CD8-positive, alpha-beta memory T cell (primary cell): ENCODE measurements around the gene A4GALT. TPM values are rescaled to one million over a fixed set of nuclear protein-coding genes. Genes with fewer than 3 reads are reported as not detected.

Source experiments
- CTCF ChIA-PET: fragments of 350-600 bp; sonication (Branson Sonifier 250); formaldehyde crosslinking; loops from one replicate; lab custom pipeline; 2021; ENCODE audit warnings: antibody characterized with exemption; lab: Charles Lee
- POLR2A ChIA-PET: fragments of 350-600 bp; sonication (Branson Sonifier 250); formaldehyde crosslinking; loops from one replicate; lab custom pipeline; 2021; ENCODE audit warnings: antibody characterized with exemption; lab: Charles Lee
- DNase-seq, 5 donors: peaks; one replicate each; pipeline versions ENCODE4 v3.0.0 to v3.0.0-alpha.2; 2020 to 2022; ENCODE audit warnings: mixed read lengths in 1 of 5
- H3K27ac ChIP-seq: one replicate; pipeline ENCODE4 v1.7.0; 2013; ENCODE audit warnings: low read depth, mild to moderate bottlenecking, low read length, moderate library complexity
- H3K27me3 ChIP-seq: 2 replicates; pipeline ENCODE4 v1.7.0; 2013; ENCODE audit warnings: low read length, mild to moderate bottlenecking; ENCODE audit not compliant: insufficient read depth, poor library complexity, severe bottlenecking
- H3K36me3 ChIP-seq: 2 replicates; pipeline ENCODE4 v1.7.0; 2013; ENCODE audit warnings: mild to moderate bottlenecking, low read length, moderate library complexity; ENCODE audit not compliant: insufficient read depth
- H3K4me1 ChIP-seq: 2 replicates; pipeline ENCODE4 v1.7.0; 2013; ENCODE audit warnings: mild to moderate bottlenecking, low read length, moderate library complexity; ENCODE audit not compliant: insufficient read depth
- H3K4me3 ChIP-seq: 2 replicates; pipeline ENCODE4 v1.7.0; 2013; ENCODE audit warnings: mild to moderate bottlenecking, low read length
- H3K9me3 ChIP-seq: 2 replicates; pipeline ENCODE4 v1.7.0; 2013; ENCODE audit warnings: mild to moderate bottlenecking, low read length
- H3K27ac Mint-ChIP-seq, 8 donors: one replicate each; pipeline ENCODE4 v1.8.0; 2020 to 2021; ENCODE audit warnings: mixed read lengths in 8 of 8, mild to moderate bottlenecking in 6 of 8, inconsistent platforms in 3 of 8, moderate library complexity in 3 of 8
- H3K27me3 Mint-ChIP-seq, 2 donors: one replicate each; pipeline ENCODE4 v1.8.0; 2020 to 2021; ENCODE audit warnings: mixed read lengths in 2 of 2, mild to moderate bottlenecking in 1 of 2, moderate library complexity in 1 of 2
- H3K36me3 Mint-ChIP-seq, 3 donors: one replicate each; pipeline ENCODE4 v1.8.0; 2020 to 2021; ENCODE audit warnings: mixed read lengths in 3 of 3, inconsistent platforms in 1 of 3, mild to moderate bottlenecking in 1 of 3
- H3K4me1 Mint-ChIP-seq, 3 donors: one replicate each; pipeline ENCODE4 v1.8.0; 2020 to 2021; ENCODE audit warnings: mixed read lengths in 3 of 3, inconsistent platforms in 1 of 3, mild to moderate bottlenecking in 1 of 3
- H3K4me3 Mint-ChIP-seq, 7 donors: one replicate each; pipeline ENCODE4 v1.8.0; 2020 to 2021; ENCODE audit warnings: mixed read lengths in 7 of 7, mild to moderate bottlenecking in 6 of 7, moderate library complexity in 4 of 7, inconsistent platforms in 2 of 7
- H3K9me3 Mint-ChIP-seq, 5 donors: one replicate each; pipeline ENCODE4 v1.8.0; 2020 to 2022; ENCODE audit warnings: mixed read lengths in 5 of 5, mild to moderate bottlenecking in 3 of 5, moderate library complexity in 2 of 5, inconsistent platforms in 1 of 5
- polyA plus RNA-seq: library from polyadenylated mRNA; unstranded; fragments of 300-500 nt; fragmentation: Illumina TruSeq; gene quantifications from one replicate; pipeline ENCODE4 v1.2.3, GENCODE V29; 2021
- total RNA-seq, 2 experiments: library from RNA; stranded (reverse); gene quantifications; one replicate each; pipeline ENCODE4 v1.2.3, GENCODE V29; 2021

The A4GALT gene
- total and polyA plus RNA-seq, 3 experiments from 2014 or later: not detected

DNA sequence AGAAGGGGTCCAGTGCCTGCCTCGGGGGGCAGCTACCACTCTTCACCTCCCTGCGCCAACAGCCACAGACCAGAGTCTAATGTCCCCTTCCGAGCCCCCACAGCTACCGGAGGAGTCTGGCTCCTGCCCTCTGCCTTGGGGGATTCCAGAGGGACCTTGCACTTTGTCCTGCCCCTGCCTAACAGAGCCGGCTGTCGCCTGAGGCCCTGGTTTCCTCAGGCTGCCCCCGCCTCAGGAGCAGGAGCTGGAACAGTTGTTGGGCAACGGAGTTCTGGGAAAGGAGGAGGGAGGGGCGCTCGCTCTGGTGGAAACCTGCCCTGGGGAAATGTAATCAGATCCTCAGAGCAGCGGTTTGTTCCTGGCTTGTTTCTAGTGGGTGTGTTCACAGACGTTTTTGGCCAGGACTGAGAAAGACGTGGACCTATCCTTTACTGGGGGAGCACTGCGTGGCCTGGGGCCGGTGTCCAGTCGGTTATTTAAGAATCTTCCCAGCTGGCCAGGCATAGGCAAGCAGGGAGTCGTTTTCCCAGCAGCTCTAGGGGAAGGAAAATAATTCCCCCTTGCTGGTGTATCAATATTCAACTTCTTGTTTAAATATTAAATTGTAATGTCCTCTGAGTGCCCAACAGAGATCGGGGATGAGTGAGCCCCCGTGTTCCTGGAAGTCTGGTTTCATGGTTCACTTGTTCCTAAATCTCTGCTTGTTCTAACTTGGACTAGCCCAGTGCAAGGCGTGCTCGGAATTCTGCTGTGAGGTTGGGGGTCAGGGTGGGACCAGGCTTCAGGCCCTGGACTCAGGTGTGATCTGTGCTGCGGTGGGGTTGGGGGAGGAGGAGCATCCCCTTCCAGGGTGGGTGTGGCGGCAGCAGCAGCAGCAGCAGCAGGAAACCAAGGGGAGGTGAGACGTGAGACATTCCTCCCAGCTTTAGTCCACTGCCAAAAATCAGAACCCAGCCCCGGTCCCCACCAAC, 32.1 kb downstream of the A4GALT start:
- H3K27ac Mint-ChIP-seq: no peak overlapping the region

DNA sequence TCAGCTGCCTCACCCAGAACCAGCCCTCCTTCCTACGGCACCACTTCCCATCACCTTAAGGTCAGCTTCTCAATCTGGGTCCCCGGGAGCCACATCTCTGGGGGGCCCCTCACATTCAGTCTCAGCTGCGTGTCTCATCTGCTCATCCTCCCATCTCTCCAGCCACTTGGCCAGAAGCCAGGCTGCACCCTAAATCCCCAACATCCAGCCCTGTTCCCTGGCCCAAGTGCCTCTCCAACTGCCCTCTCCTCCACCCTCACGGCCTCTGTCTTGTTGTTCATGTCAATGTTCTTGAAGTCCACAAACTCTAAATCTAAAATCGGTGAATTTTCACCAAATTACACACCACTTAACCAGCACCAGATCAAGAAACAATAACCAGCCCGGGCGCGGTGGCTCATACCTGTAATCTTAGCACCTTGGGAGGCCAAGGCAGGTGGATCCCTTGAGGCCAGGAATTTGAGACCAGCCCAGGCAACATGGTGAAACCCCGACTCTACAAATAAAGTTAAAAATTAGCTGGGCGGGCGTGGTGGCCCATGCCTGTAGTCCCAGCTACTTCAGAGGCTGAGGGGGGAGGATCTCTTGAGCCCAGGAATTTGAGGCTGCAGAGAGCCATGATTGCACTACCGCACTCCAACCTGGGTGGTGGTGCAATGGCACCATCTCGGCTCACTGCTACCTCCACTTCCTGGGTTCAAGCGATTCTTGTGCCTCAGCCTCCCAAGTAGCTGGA, 33.7 kb downstream of the A4GALT start:
- POLR2A ChIA-PET: no interaction called here

More for the DNA sequence above, 32.1 kb downstream of the A4GALT start:
- no peaks in the 10 kb centered on the region for H3K36me3 ChIP-seq
- H3K27me3 Mint-ChIP-seq: peaks cover 4 to 6% of the 10 kb centered on the region in 2 donors
- no peaks in the 10 kb centered on the region for H3K4me1 ChIP-seq
- H3K4me3 Mint-ChIP-seq: no peak overlapping the region
- POLR2A ChIA-PET: no interaction called here
- no peaks in the 10 kb centered on the region for H3K36me3 Mint-ChIP-seq
- H3K4me3 ChIP-seq: no peak overlapping the region
- H3K4me1 Mint-ChIP-seq: no peaks in the 10 kb centered on the region
- CTCF ChIA-PET: no interaction called here
- H3K27me3 ChIP-seq: no peaks in the 10 kb centered on the region
- no peak for DNase-seq
- no peaks in the 10 kb centered on the region for H3K9me3 Mint-ChIP-seq
- H3K27ac ChIP-seq: peak overlapping the region; percentile 16
- H3K9me3 ChIP-seq: no peaks in the 10 kb centered on the region

DNA sequence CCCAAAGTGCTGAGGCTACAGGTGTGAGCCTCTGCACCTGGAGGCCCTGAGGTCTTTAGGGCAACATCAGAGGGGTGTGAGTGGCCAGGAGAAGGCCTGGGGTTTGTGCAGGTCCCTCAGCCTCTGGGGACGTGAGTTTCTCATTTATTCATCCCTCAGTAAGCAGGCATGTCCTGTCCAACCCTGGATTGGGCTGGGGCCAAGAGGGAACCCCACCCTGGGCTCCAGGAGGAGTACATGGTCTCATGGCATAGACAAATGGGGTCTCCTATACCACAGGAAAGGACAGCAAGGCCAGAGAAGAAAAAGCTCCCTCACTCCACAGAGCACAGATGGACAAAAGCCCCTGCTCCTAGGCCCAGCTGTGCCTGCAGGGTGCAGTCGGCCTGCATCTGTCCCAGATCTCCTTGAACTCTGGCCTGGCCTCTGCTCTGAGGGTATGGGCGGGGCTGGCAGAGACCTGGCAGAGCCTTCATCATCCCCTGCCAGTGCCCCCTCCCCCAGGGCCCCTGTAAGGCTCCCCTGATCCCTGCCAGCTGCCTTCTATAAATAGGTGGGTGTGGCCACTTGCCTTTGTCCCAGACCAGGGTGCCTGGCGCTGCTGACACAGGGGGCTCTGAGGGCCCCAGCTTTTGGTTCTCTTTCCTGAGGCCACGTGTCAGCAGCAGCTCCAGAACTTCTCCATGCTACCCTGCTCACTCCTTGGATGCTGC, 34.6 kb downstream of the A4GALT start:
- Mint-ChIP-seq H3K27me3 (peaks cover 7 to 10% of the 10 kb centered on the region in 2 donors), H3K27ac (no peak overlapping the region), H3K9me3 (no peaks in the 10 kb centered on the region), H3K4me3 (no peak overlapping the region), H3K4me1 (no peaks in the 10 kb centered on the region), H3K36me3 (no peaks in the 10 kb centered on the region)
- POLR2A ChIA-PET: no interaction called here
- Histone ChIP-seq H3K27ac (no peak overlapping the region), H3K27me3 (no peaks in the 10 kb centered on the region), H3K4me1 (no peaks in the 10 kb centered on the region), H3K9me3 (no peaks in the 10 kb centered on the region), H3K4me3 (no peak overlapping the region), H3K36me3 (no peaks in the 10 kb centered on the region)
- CTCF ChIA-PET: no interaction called here
- DNase-seq: no peak

More for the DNA sequence above, 33.7 kb downstream of the A4GALT start:
- no peak for DNase-seq
- no peaks in the 10 kb centered on the region for H3K36me3 ChIP-seq
- no peaks in the 10 kb centered on the region for H3K9me3 ChIP-seq
- Mint-ChIP-seq H3K4me1 (no peaks in the 10 kb centered on the region), H3K27ac (peak overlapping the region in 1 of 8 donors; percentile 21), H3K9me3 (no peaks in the 10 kb centered on the region), H3K36me3 (no peaks in the 10 kb centered on the region), H3K4me3 (no peak overlapping the region), H3K27me3 (peaks cover 7 to 10% of the 10 kb centered on the region in 2 donors)
- H3K27ac ChIP-seq: no peak overlapping the region
- no peaks in the 10 kb centered on the region for H3K4me1 ChIP-seq
- H3K4me3 ChIP-seq: no peak overlapping the region
- H3K27me3 ChIP-seq: no peaks in the 10 kb centered on the region
- CTCF ChIA-PET: interaction anchor here (0.6 kb wide), 1 partner anchor 20 kb away, joined by 3 read pairs; no protein-coding TSS in a partner anchor

DNA sequence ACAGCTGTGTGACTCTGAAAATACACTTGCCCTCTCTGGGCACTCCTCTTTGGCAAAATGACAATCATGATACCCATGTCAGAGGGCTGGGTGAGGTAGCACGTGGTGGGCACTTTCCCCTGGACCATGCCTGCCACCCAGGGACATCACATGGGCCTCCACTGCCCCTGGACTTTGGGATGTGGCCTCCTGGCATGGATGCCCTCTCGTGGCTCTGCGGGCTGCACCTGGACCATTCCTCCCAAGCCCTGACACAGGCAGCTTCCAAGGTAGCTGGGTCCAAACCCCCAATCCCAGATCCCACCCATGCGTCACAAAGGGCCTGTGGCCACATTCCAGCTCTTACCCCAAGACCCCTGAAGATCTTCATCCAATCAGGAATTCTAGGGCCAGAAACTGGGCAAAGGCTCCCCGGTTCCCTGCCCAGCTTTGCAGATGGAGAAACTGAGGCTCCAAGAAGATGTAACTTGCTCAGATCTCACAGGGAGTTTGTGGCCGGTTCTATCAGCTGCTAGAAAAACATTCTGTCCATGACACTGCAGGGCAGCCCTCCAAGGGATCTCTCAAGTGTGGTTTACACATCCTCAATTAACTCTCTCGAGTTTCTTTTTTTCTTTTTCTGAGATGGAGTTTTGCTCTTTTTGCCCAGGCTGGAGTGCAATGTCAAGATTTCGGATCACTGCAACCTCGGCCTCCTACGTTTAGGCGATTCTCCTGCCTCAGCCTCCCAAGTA, 36.0 kb downstream of the A4GALT start:
- CTCF ChIA-PET: no interaction called here

DNA sequence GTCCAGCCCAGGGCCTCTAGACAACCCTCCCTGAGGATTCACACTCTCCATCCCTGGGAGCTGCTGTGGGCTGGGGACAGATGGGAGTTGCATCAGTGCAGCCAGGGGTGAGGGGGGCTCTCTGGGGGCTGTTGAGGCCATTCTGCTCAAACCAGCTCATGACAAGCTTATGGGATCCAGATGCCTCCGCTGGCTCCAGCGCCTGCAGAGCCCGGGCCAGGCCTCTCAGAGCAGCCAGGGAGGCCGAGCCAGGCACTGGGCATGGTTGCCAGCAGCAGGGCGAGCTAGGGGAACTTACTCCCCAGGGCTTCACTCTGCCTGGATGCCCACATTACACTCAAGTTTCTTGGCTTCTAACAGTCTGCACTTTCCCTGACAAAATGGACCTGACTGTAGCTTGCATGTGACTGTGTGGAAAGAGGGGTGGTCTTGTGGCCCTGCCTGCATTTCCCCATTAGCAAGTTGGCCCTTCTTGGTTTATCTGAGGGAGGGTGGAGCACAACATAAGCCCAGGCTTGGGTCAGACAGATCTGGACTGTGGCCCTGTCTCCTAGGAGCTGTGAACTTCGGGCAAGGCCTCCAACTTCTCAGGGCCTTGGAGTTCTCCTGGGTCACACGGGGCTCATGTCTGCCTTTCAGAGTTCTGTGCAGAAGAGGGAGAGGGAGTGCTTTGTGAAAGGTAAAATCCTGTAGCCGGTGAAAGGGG, 36.9 kb downstream of the A4GALT start:
- CTCF ChIA-PET: no interaction called here
- Histone ChIP-seq H3K9me3 (no peaks in the 10 kb centered on the region), H3K4me1 (no peaks in the 10 kb centered on the region), H3K27me3 (no peaks in the 10 kb centered on the region), H3K27ac (no peak overlapping the region), H3K4me3 (no peak overlapping the region), H3K36me3 (no peaks in the 10 kb centered on the region)
- POLR2A ChIA-PET: no interaction called here
- Mint-ChIP-seq H3K4me3 (no peak overlapping the region), H3K36me3 (no peaks in the 10 kb centered on the region), H3K27ac (peak overlapping the region in 1 of 8 donors; percentile 68), H3K27me3 (peaks cover 7 to 16% of the 10 kb centered on the region in 2 donors), H3K4me1 (no peaks in the 10 kb centered on the region), H3K9me3 (peaks cover 0 to 5% (median 0%) of the 10 kb centered on the region in 5 donors)
- no peak for DNase-seq

More for the DNA sequence above, 36.0 kb downstream of the A4GALT start:
- H3K9me3 ChIP-seq: no peaks in the 10 kb centered on the region
- H3K4me3 ChIP-seq: no peak overlapping the region
- Mint-ChIP-seq H3K27me3 (peaks cover 7 to 11% of the 10 kb centered on the region in 2 donors), H3K27ac (peak overlapping the region in 1 of 8 donors; percentile 68), H3K4me3 (no peak overlapping the region), H3K36me3 (no peaks in the 10 kb centered on the region), H3K4me1 (no peaks in the 10 kb centered on the region), H3K9me3 (peaks cover 0 to 2% (median 0%) of the 10 kb centered on the region in 5 donors)
- H3K36me3 ChIP-seq: no peaks in the 10 kb centered on the region
- H3K27me3 ChIP-seq: no peaks in the 10 kb centered on the region
- no peaks in the 10 kb centered on the region for H3K4me1 ChIP-seq
- DNase-seq: no peak
- POLR2A ChIA-PET: no interaction called here
- H3K27ac ChIP-seq: no peak overlapping the region

DNA sequence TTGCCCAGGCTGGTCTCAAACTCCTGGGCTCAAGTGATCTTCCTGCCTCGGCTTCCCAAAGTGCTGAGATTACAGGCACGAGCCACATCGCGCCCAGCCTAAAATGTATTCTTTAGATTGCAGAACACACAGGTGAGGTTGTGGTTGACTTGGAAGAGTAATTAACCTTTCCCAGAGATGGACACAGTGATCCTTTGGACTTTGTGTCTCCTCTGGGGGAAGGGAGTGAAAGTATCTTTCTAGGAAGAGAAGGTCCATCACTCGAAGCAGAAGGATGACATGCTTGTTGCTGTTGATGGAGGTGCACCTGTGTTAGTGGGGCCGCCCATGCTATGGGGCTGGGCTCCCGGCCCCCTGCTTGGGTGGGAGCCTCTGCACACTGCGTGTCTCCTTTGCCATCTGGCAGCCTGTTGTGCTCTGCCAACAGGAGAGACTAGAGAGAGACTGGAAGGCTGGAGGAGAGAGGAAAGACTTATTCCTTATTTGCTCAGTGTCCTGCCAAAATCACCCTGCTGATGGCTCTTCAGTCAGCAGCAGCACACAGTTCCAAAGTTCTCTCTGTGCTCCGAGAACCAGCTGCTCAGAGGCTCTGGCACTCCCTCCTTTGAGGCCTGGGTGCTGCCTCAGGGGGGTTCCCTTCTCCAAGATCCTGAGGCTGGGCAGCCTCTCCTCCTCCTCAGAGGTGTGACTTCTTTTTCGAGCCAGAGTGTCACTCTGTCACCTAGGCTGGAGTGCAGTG, 38.4 kb downstream of the A4GALT start:
- CTCF ChIA-PET: no interaction called here
- no peak overlapping the region for H3K27ac Mint-ChIP-seq
- Histone ChIP-seq H3K27me3 (no peaks in the 10 kb centered on the region), H3K36me3 (no peaks in the 10 kb centered on the region), H3K4me3 (no peak overlapping the region), H3K27ac (no peak overlapping the region), H3K9me3 (no peaks in the 10 kb centered on the region), H3K4me1 (no peaks in the 10 kb centered on the region)
- no peak for DNase-seq
- no peak overlapping the region for H3K4me3 Mint-ChIP-seq
- peaks cover 0 to 14% (median 6%) of the 10 kb centered on the region in 5 donors for H3K9me3 Mint-ChIP-seq
- H3K4me1 Mint-ChIP-seq: no peaks in the 10 kb centered on the region
- peaks cover 0 to 6% (median 3%) of the 10 kb centered on the region in 3 donors for H3K36me3 Mint-ChIP-seq
- POLR2A ChIA-PET: no interaction called here
- H3K27me3 Mint-ChIP-seq: peaks cover 10 to 20% of the 10 kb centered on the region in 2 donors
